DOHH2 (cell line): ENCODE data around the gene MCF2L.

ENCODE experiments used
- EZH2phosphoT487 ChIP-seq: fragments of 200-600 bp; sonication (generic); IDR thresholded peaks from 2 replicates; pipeline ENCODE4 v1.6.1; 2017; ENCODE audit warnings: borderline replicate concordance, mild to moderate bottlenecking, antibody characterized with exemption, low read length, moderate library complexity, mixed read lengths
- TF ChIP-seq, protein P1 (sequence below): fragments of 200-600 bp; sonication (generic); IDR thresholded peaks from one replicate; pipeline ENCODE4 v1.5.1; 2014; ENCODE audit warnings: antibody characterized with exemption, mild to moderate bottlenecking, low read depth, low read length; ENCODE audit not compliant: poor library complexity, severe bottlenecking

DNA sequence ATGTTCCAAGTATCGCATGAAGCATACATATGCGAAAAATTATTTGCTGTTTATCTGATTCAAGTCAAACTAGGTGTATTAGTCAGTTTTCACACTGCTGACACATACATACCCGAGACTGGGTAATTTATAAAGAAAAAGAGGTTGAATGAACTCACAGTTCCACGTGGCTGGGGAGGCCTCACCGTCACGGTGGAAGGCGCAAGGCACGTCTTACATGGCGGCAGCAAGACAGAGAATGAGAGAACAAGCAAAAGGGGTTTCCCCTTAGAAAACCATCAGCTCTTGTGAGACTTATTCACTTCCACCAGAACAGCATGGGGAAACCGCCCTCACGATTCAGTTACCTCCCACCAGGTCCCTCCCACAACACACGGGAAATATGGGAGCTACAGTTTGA, 176.5 kb downstream of the MCF2L start:
- TF ChIP-seq, protein P1, sequence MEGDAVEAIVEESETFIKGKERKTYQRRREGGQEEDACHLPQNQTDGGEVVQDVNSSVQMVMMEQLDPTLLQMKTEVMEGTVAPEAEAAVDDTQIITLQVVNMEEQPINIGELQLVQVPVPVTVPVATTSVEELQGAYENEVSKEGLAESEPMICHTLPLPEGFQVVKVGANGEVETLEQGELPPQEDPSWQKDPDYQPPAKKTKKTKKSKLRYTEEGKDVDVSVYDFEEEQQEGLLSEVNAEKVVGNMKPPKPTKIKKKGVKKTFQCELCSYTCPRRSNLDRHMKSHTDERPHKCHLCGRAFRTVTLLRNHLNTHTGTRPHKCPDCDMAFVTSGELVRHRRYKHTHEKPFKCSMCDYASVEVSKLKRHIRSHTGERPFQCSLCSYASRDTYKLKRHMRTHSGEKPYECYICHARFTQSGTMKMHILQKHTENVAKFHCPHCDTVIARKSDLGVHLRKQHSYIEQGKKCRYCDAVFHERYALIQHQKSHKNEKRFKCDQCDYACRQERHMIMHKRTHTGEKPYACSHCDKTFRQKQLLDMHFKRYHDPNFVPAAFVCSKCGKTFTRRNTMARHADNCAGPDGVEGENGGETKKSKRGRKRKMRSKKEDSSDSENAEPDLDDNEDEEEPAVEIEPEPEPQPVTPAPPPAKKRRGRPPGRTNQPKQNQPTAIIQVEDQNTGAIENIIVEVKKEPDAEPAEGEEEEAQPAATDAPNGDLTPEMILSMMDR: no peak
- TF ChIP-seq EZH2phosphoT487: no peak
